GM19035 (cell line): Measurements from ENCODE around the gene TMEM244.
"Not testable (repeated sequence)": the region's sequence is repeated elsewhere in the genome, so short reads cannot be mapped to it uniquely, and the experiment has no call there.

ENCODE experiments used
- ATAC-seq: cut with Tn5 transposase; IDR thresholded peaks from one replicate; pipeline ENCODE4 v1.9.1; 2021; ENCODE audit not compliant: unreplicated experiment

Gene TMEM244

DNA sequence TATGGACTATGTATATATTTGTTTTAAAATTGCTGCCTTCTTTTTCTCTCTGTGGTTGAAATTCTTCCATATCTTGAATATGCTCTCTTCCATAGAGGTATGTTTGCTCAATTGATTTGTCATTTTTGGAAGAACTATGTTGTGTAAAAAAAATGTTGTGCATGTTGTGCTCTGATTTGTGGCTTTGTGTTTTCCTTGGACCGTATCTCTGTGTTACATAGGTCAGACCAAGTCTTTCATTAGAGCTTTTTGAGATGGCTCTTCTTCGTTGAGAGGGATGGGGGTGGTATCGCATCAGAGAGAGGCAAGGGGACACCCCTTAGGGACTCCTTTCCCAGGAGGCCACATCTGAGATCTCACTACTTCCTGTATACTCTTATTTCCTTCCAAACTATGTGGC lies 43.8 kb downstream of the TMEM244 start:
- no peak for ATAC-seq

DNA sequence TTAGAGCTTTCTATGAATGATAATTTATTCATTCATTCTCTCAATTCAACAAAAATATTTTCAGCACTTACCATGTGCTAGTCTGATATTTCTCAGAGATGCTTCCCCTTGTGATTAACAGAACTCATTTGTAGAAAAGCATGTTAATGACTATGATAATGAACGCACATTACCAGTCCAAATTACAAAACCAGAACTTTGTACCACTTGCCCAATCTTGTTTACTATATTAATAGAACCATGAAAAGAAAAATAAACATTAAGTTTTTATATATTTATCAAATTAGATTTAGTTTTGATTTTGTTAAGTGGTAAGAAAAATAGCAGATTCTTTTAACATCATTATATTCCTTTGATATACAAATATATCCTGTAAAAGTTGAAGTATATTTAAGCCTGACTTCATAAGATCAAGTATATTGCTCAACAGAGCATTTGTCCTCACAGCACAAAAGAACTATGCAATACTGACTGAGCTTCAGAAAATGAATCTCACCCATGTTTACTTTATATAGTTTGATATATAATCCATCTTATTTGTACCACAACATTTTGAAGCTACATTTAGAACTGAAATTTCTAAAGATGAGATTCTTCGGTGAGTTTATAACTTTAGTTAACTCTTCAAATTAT lies 48.9 kb downstream of the TMEM244 start:
- ATAC-seq, result no peak

DNA sequence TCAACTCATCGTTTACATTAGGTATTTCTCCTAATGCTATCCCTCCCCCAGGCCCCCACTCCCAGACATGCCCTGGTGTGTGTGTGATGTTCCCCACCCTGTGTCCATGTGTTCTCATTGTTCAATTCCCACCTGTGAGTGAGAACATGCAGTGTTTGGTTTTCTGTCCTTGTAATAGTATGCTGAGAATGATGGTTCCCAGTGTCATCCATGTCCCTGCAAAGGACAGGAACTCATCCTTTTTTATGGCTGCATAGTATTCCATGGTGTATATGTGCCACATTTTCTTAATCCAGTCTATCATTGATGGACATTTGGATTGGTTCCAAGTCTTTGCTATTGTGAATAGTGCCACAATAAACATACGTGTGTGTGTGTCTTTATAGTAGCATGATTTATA lies 54.0 kb downstream of the TMEM244 start:
- ATAC-seq, result not testable (repeated sequence)

DNA sequence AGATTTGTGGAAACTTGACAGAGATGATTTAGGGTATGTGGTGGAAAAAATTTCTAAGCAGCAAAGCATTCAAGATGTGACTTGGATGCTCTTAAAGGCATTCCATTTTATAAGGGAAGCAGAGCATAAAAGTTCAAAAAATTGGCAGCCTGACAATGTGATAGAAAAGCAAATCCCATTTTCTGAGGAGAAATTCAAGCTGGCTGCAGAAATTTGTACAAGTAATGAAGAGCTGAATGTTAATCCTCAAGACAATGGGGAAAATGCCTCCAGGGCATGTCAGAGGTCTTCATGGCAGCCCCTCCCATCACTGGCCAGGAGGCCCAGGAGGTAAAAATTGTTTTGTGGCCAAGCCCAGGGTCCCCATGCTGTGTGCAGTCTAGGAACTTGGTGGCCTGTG lies 58.2 kb downstream of the TMEM244 start:
- not testable (repeated sequence) for ATAC-seq

DNA sequence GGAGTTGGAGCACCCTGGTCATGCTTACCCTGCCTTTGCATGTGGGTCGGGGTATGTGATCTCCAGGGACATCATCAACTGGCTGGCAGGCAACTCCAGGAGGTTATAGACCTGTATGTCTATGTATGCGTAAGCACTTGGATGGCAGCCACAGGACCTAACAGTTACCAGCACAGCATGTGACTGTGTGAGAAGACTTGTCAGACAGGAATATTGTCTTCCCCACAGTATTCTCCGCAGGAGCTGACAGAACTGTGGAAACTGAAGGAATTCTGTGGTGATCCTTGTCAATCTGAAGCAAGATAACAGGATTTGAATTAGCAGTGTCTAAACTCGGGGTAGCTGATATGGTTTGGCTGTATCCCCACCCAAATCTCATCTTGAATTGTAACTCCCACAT lies 59.2 kb downstream of the TMEM244 start:
- ATAC-seq, result no peak

DNA sequence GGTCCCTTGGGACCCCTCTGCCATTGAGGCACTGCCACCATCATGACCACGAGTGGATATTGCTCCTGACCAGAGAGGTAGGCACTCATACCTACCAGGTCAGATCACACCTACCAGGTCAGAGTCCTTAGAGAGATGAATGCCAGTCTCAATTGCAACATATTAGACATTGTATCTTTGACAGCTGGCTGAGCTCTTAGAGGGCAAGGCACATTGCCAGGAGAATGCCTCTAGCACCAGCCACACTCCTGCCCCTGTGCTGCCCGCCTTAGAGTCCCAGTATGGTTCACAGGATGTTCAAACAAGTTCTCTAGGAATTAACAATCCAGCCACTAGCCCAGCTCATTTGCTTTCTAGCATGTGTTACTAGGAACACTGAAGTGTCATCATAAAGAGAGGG lies 65.9 kb downstream of the TMEM244 start:
- ATAC-seq, result no peak

DNA sequence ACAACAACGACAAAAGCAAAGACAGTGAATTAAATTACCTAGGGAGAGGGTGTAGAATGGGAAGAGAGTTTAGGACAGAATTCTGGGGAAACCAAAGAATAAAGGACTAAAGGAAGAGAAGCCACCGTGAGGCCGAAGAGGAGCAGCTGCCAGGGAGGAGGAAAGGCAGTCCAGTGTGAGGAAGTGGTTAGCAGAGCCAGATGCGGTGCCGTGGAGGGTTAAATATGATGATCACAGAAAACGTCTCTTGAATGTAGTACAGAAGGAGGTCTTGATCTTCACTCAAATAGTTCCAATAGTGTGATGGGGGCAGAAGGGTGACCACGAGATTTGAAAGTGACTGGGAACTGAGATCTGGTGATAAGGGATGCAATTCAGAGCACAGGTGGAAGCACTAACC lies 67.7 kb downstream of the TMEM244 start:
- no peak for ATAC-seq

DNA sequence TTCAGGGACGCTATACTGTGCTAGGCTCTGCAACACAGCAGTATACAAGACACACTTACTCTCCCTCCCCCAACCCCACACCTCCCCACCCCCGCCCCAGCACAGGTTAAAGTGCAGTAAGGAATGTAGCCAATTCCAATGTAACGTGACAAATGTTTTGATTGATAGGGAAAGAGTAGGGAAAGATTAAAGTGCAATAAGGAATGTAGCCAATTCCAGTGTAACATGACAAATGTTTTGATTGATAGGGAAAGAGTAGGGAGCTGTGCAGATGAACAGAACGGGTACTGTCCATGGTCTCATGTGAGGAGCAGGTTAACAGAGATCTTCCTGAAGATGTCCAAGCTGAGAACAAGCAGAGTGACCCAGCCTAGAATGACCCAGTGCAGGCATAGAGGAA lies 69.1 kb downstream of the TMEM244 start:
- ATAC-seq, result no peak

DNA sequence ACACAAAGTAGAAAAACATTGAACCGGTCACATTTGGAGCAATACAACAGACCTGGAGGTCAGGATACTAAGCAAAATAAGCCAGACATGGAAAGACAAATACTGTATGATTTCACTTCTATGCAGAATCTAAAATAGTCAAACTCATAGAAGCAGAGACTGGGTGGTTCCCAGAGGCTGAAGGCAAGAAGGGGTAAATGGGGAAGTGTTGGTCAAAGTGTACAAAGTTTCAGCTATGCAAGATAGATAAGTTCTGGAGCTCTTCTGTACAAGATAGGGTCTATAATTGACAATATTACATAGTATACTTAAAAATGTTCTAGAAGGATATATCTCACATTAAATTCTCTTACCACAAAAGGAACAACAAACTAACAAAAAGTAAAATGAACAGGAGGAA lies 70.3 kb downstream of the TMEM244 start:
- no peak for ATAC-seq

DNA sequence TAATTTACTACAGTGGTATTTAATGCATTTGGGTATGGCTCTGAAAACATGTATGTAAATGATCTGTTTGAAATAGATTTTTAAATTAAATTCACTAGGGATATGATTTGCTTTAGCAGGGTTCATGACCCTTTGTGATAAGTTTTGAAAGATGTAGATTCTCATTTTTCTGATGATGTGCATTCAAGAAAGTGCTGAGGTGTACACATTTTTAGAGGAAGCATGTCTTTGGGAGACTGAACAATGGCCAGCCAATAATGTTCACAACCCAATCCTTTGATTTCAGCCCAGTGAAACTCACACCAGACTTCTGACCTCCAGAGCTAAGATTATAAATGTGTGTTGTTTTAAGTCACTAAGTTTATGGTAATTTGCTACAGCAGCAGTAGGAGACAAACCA lies 71.1 kb downstream of the TMEM244 start:
- ATAC-seq, result no peak

DNA sequence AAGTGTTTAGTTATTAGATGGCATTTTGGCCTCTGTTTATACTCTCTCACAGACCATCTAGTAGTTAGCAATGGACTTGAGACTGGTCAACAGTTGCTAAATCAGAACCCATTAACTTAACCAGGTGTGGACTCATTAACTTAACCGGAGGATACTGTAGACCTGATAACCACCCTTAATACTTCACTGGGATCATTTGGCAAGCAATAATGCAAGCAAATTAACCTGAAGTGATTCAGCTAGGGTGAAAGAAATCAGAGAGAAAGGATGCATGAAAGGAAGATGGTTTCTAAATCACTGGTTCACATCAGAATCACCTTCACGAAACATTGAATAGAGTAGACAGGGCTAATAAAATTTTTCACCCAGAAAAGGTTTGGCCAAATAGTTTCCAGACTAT lies 73.3 kb downstream of the TMEM244 start:
- ATAC-seq, result no peak

DNA sequence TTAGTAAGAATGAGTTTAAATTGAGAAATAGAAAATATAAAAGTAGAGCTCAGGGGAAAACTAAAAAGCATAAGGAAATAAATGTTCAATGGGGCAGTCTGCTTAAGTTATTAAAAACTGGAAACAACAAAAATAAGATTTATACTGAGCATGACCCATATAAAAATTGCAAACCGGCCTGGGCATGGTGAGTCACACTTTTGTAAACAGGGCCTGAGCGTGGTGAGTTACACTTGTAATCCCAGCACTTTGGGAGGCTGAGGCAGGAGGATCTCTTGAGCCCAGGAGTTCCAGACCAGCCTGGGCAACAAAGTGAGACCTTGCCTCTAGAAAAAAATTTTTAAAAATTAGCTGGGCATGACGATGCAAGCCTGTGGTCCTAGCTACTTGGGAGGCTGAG lies 74.6 kb downstream of the TMEM244 start:
- no peak for ATAC-seq

DNA sequence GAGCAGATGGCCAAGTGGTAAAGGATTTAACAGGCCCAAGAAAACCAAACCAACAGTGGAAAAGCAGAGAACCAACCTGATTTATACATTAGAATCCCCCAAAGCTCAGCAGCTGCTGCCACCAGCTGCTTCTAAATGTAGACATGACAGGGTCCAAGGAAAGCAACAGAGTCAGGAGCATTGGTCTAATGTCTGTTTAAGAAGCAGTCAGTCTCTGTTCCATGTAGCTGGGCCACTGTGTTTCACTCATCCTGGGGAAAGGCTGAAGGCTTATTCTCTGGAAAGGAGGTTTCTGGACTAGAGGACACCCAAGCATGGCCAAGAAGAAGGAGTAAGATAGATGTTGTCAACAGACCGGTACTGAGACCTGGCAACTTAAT lies 75.4 kb downstream of the TMEM244 start:
- ATAC-seq, result no peak

DNA sequence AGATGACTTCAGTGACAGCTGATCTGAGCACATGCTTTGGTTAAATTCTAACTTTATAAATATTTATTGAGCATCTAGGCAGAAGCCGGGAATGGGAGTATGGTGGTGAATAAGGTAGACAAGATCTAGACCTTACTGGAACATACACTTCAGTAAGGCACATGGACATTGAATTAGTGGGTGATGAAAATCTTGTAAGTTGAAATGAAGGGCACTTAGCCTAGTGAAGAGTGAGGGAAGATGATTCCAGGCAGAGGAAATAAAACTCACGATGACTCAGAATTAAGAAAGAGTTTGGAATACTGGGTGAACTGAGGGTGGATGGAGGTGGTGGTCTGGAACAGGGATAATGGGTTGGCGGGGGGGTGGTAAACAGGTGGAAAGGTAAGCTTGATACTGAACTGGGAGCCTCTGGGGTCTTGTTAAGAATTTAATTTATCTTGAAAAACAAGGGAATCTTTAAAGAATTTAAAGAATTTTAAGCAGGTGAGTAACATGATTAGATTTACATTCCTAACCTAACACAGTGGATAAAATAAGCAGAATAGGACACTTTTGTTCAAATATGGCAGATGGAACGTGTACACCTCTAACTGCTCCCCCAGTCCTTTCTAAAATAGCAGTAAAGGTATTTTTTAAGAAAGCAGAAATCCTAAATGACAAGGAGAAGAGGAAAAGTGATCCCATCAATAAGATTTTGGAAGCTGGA lies 75.9 kb downstream of the TMEM244 start:
- ATAC-seq, result no peak
